HEK293 (cell line): Measurements from ENCODE around the gene TTC4.
A peak's percentile ranks its signal among the peaks of the same experiment; 100 is the strongest.

ENCODE experiments used
- CTCF ChIA-PET: fragments of 350-600 bp; formaldehyde crosslinking; extraction: SDS; loops from one replicate; lab custom pipeline; 2021; ENCODE audit warnings: antibody characterized with exemption; lab: Yijun Ruan, JAX
- POLR2A ChIA-PET: fragments of 300-600 bp; formaldehyde crosslinking; extraction: SDS; loops from one replicate; lab custom pipeline; 2020; ENCODE audit warnings: antibody characterized with exemption, inconsistent platforms; lab: Yijun Ruan, JAX
- H3K27ac ChIP-seq: fragments of 200-500 bp; sonication (Bioruptor generic); 2 replicates; pipeline ENCODE4 v1.5.1; 2014; ENCODE audit warnings: low read depth, low read length, control low read depth, inconsistent platforms; ENCODE audit errors: extremely low read depth
- H3K36me3 ChIP-seq, 2 experiments: fragments of 200-500 bp in 1 of 2; sonication (Bioruptor generic) in 1 of 2; 1 replicate in 1 of 2; 2 replicates in 1 of 2; pipeline ENCODE4 v1.5.1; 2014 to 2017; ENCODE audit warnings: inconsistent platforms in 2 of 2, low read length in 2 of 2; ENCODE audit not compliant: control insufficient read depth in 2 of 2, insufficient read depth in 1 of 2
- H3K4me1 ChIP-seq: fragments of 200-500 bp; sonication (Bioruptor generic); 2 replicates; pipeline ENCODE4 v1.5.1; 2014; ENCODE audit warnings: mild to moderate bottlenecking, low read length, inconsistent platforms; ENCODE audit not compliant: control insufficient read depth, insufficient read depth
- H3K4me3 ChIP-seq: 2 replicates; pipeline ENCODE4 v1.5.1; 2011; ENCODE audit warnings: low read depth, mild to moderate bottlenecking, control low read depth, low read length, moderate library complexity
- H3K9me3 ChIP-seq: fragments of 200-500 bp; sonication (Bioruptor generic); 2 replicates; pipeline ENCODE4 v1.5.1; 2014; ENCODE audit warnings: low read depth, low read length, inconsistent platforms; ENCODE audit not compliant: control insufficient read depth, insufficient read depth
- BCL11A ChIP-seq: fragments of 450-650 bp; formaldehyde crosslinking; IDR thresholded peaks from 2 replicates; pipeline ENCODE4 v1.5.1; 2016; ENCODE audit warnings: low read depth, missing biosample characterization, missing genetic modification characterization
- MEIS1 ChIP-seq: sonication (generic); formaldehyde crosslinking; IDR thresholded peaks from 2 replicates; pipeline ENCODE4 v1.8.1; 2022; ENCODE audit warnings: missing genetic modification reagents, mild to moderate bottlenecking, borderline replicate concordance
- ZFP3 ChIP-seq: fragments of 450-650 bp; formaldehyde crosslinking; IDR thresholded peaks from 2 replicates; pipeline ENCODE4 v1.5.1; 2016; ENCODE audit warnings: low read depth, missing biosample characterization, missing genetic modification characterization
- ZNF155 ChIP-seq: fragments of 450-650 bp; formaldehyde crosslinking; IDR thresholded peaks from 2 replicates; pipeline ENCODE4 v1.5.1; 2016; ENCODE audit warnings: missing biosample characterization, missing genetic modification characterization
- ZNF157 ChIP-seq: fragments of 450-650 bp; formaldehyde crosslinking; IDR thresholded peaks from 2 replicates; pipeline ENCODE4 v1.5.1; 2016; ENCODE audit warnings: missing biosample characterization, missing genetic modification characterization
- ZNF169 ChIP-seq: fragments of 450-650 bp; formaldehyde crosslinking; IDR thresholded peaks from 2 replicates; pipeline ENCODE4 v1.5.1; 2016; ENCODE audit warnings: missing biosample characterization, missing genetic modification characterization
- ZNF184 ChIP-seq: fragments of 450-650 bp; IDR thresholded peaks from 2 replicates; pipeline ENCODE4 v1.5.1; 2018; ENCODE audit warnings: missing biosample characterization, mild to moderate bottlenecking, missing genetic modification characterization
- ZNF19 ChIP-seq: fragments of 450-650 bp; formaldehyde crosslinking; IDR thresholded peaks from 2 replicates; pipeline ENCODE4; 2016; ENCODE audit warnings: missing biosample characterization, missing genetic modification characterization, low read depth
- ZNF2 ChIP-seq: fragments of 450-650 bp; formaldehyde crosslinking; IDR thresholded peaks from 2 replicates; pipeline ENCODE4 v1.5.1; 2016; ENCODE audit warnings: missing biosample characterization, missing genetic modification characterization
- ZNF221 ChIP-seq: fragments of 450-650 bp; formaldehyde crosslinking; IDR thresholded peaks from 2 replicates; pipeline ENCODE4 v1.5.1; 2017; ENCODE audit warnings: missing biosample characterization, missing genetic modification characterization, borderline replicate concordance
- ZNF311 ChIP-seq: fragments of 450-650 bp; formaldehyde crosslinking; IDR thresholded peaks from 2 replicates; pipeline ENCODE4 v1.5.1; 2017; ENCODE audit warnings: missing biosample characterization, missing genetic modification characterization, borderline replicate concordance
- ZNF335 ChIP-seq: fragments of 450-650 bp; formaldehyde crosslinking; conservative IDR thresholded peaks from 2 replicates; pipeline ENCODE4 v1.5.1; 2016; ENCODE audit warnings: missing biosample characterization, missing genetic modification characterization
- ZNF350 ChIP-seq: fragments of 450-650 bp; formaldehyde crosslinking; IDR thresholded peaks from 2 replicates; pipeline ENCODE4 v1.5.0; 2017; ENCODE audit warnings: missing biosample characterization, mild to moderate bottlenecking, missing genetic modification characterization
- ZNF37A ChIP-seq: fragments of 450-650 bp; IDR thresholded peaks from 2 replicates; pipeline ENCODE4 v1.5.1; 2018; ENCODE audit warnings: missing biosample characterization, missing genetic modification characterization
- ZNF404 ChIP-seq: fragments of 450-650 bp; formaldehyde crosslinking; IDR thresholded peaks from 2 replicates; pipeline ENCODE4 v1.5.1; 2017; ENCODE audit warnings: missing biosample characterization, missing genetic modification characterization
- ZNF416 ChIP-seq: fragments of 450-650 bp; formaldehyde crosslinking; IDR thresholded peaks from 2 replicates; pipeline ENCODE4 v1.5.1; 2016; ENCODE audit warnings: missing biosample characterization, missing genetic modification characterization
- ZNF433 ChIP-seq: fragments of 450-650 bp; formaldehyde crosslinking; IDR thresholded peaks from 2 replicates; pipeline ENCODE4 v1.5.1; 2016; ENCODE audit warnings: missing biosample characterization, missing genetic modification characterization, low read depth
- ZNF48 ChIP-seq: fragments of 450-650 bp; formaldehyde crosslinking; IDR thresholded peaks from 2 replicates; pipeline ENCODE4 v1.5.1; 2016; ENCODE audit warnings: missing biosample characterization, missing genetic modification characterization
- ZNF521 ChIP-seq: fragments of 450-650 bp; formaldehyde crosslinking; IDR thresholded peaks from 2 replicates; pipeline ENCODE4 v1.5.1; 2017; ENCODE audit warnings: missing biosample characterization, mild to moderate bottlenecking, missing genetic modification characterization
- ZNF571 ChIP-seq: fragments of 450-650 bp; formaldehyde crosslinking; IDR thresholded peaks from 2 replicates; pipeline ENCODE4 v1.5.0; 2017; ENCODE audit warnings: missing biosample characterization, missing genetic modification characterization
- ZNF585B ChIP-seq: fragments of 450-650 bp; formaldehyde crosslinking; IDR thresholded peaks from 2 replicates; pipeline ENCODE4 v1.5.1; 2016; ENCODE audit warnings: missing biosample characterization, missing genetic modification characterization
- ZNF623 ChIP-seq: fragments of 450-650 bp; formaldehyde crosslinking; IDR thresholded peaks from 2 replicates; pipeline ENCODE4 v1.5.1; 2016; ENCODE audit warnings: missing biosample characterization, missing genetic modification characterization
- ZNF670 ChIP-seq: fragments of 450-650 bp; formaldehyde crosslinking; IDR thresholded peaks from 2 replicates; pipeline ENCODE4 v1.5.1; 2016; ENCODE audit warnings: missing biosample characterization, missing genetic modification characterization, low read depth
- ZNF707 ChIP-seq: fragments of 450-650 bp; formaldehyde crosslinking; IDR thresholded peaks from 2 replicates; pipeline ENCODE4 v1.5.1; 2016; ENCODE audit warnings: missing biosample characterization, missing genetic modification characterization
- ZSCAN23 ChIP-seq: fragments of 450-650 bp; formaldehyde crosslinking; IDR thresholded peaks from 2 replicates; pipeline ENCODE4 v1.5.1; 2016; ENCODE audit warnings: missing biosample characterization, missing genetic modification characterization
- TF ChIP-seq, protein P1 (sequence below): fragments of 450-650 bp; formaldehyde crosslinking; IDR thresholded peaks from 2 replicates; pipeline ENCODE4 v1.5.1; 2016; ENCODE audit warnings: missing biosample characterization, missing genetic modification characterization
- TF ChIP-seq, protein P2 (sequence below): fragments of 450-650 bp; formaldehyde crosslinking; IDR thresholded peaks from 2 replicates; pipeline ENCODE4 v1.5.1; 2017; ENCODE audit warnings: missing biosample characterization, missing genetic modification characterization

Gene TTC4

GRCh38 chr1:54757833-54758232 lies 42.2 kb downstream of the TTC4 start (continued):
- TF ChIP-seq ZNF350 (tag by site-specific recombination), result no peak
- TF ChIP-seq ZNF37A (tag by site-specific recombination), result no peak

- Histone ChIP-seq H3K4me3 (no peak overlapping the region), H3K27ac (no peak overlapping the region), H3K4me1 (no peaks in the 10 kb centered on the region), H3K9me3 (no peaks in the 10 kb centered on the region), H3K36me3 (peaks cover 0 to 32% of the 10 kb centered on the region in 2 experiments; a peak in 1 of 3 replicates)
- ChIA-PET CTCF (no interaction called here), POLR2A (no interaction called here)
- TF ChIP-seq BCL11A, result no peak
- no peak for TF ChIP-seq ZNF221 (tag by site-specific recombination)
- TF ChIP-seq ZNF670 (tag by site-specific recombination), result no peak
- TF ChIP-seq ZNF416 (tag by site-specific recombination), result no peak
- TF ChIP-seq ZNF433 (tag by site-specific recombination), result no peak
- no peak for TF ChIP-seq ZNF155 (tag by site-specific recombination)
- TF ChIP-seq, protein P1, sequence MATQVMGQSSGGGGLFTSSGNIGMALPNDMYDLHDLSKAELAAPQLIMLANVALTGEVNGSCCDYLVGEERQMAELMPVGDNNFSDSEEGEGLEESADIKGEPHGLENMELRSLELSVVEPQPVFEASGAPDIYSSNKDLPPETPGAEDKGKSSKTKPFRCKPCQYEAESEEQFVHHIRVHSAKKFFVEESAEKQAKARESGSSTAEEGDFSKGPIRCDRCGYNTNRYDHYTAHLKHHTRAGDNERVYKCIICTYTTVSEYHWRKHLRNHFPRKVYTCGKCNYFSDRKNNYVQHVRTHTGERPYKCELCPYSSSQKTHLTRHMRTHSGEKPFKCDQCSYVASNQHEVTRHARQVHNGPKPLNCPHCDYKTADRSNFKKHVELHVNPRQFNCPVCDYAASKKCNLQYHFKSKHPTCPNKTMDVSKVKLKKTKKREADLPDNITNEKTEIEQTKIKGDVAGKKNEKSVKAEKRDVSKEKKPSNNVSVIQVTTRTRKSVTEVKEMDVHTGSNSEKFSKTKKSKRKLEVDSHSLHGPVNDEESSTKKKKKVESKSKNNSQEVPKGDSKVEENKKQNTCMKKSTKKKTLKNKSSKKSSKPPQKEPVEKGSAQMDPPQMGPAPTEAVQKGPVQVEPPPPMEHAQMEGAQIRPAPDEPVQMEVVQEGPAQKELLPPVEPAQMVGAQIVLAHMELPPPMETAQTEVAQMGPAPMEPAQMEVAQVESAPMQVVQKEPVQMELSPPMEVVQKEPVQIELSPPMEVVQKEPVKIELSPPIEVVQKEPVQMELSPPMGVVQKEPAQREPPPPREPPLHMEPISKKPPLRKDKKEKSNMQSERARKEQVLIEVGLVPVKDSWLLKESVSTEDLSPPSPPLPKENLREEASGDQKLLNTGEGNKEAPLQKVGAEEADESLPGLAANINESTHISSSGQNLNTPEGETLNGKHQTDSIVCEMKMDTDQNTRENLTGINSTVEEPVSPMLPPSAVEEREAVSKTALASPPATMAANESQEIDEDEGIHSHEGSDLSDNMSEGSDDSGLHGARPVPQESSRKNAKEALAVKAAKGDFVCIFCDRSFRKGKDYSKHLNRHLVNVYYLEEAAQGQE, result no peak
- no peak for TF ChIP-seq ZNF48 (tag by site-specific recombination)
- TF ChIP-seq ZSCAN23 (tag by site-specific recombination), result no peak
- TF ChIP-seq ZNF521 (tag by site-specific recombination), result no peak
- no peak for TF ChIP-seq ZNF169
- TF ChIP-seq ZFP3, result no peak
- TF ChIP-seq ZNF311 (tag by site-specific recombination), result no peak
- TF ChIP-seq ZNF184 (tag by site-specific recombination), result no peak
- TF ChIP-seq, protein P2, sequence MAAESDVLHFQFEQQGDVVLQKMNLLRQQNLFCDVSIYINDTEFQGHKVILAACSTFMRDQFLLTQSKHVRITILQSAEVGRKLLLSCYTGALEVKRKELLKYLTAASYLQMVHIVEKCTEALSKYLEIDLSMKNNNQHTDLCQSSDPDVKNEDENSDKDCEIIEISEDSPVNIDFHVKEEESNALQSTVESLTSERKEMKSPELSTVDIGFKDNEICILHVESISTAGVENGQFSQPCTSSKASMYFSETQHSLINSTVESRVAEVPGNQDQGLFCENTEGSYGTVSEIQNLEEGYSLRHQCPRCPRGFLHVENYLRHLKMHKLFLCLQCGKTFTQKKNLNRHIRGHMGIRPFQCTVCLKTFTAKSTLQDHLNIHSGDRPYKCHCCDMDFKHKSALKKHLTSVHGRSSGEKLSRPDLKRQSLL, result no peak
Measured at GRCh38 chr1:54758678-54759348, 43.2 kb downstream of the TTC4 start.

- H3K9me3 ChIP-seq, result no peaks in the 10 kb centered on the region
- peak overlapping the region; percentile 98 for H3K4me3 ChIP-seq
- peak overlapping the region; percentile 1; the same call in 1 of the 2 replicates for H3K27ac ChIP-seq
- POLR2A ChIA-PET, result no interaction called here
- CTCF ChIA-PET, result interaction anchor here (0.7 kb wide), 1 partner anchor 226 kb away, joined by 3 read pairs; no protein-coding TSS in a partner anchor
- H3K36me3 ChIP-seq, result peaks cover 0 to 4% of the 10 kb centered on the region in 2 experiments; a peak in 1 of 3 replicates
- TF ChIP-seq ZNF585B (tag by site-specific recombination), result no peak
- TF ChIP-seq MEIS1 (CRISPR knock-in tag), result no peak
- TF ChIP-seq ZNF2 (tag by site-specific recombination), result no peak
- TF ChIP-seq ZNF335 (tag by site-specific recombination), result no peak
- TF ChIP-seq BCL11A, result no peak
- TF ChIP-seq ZNF707 (tag by site-specific recombination), result no peak
- no peak for TF ChIP-seq ZNF19 (tag by site-specific recombination)
- no peak for TF ChIP-seq ZNF571 (tag by site-specific recombination)
- TF ChIP-seq ZNF404 (tag by site-specific recombination), result no peak
- no peak for TF ChIP-seq ZNF623 (tag by site-specific recombination)
- no peak for TF ChIP-seq ZNF157 (tag by site-specific recombination)
- TF ChIP-seq, all 188 proteins: peak for 0
- 0 out of 2 replicates have a peak, but pooled peaks cover 2% of the 10 kb centered on the region for H3K4me1 ChIP-seq
Measured at GRCh38 chr1:54763816-54764132, 48.1 kb downstream of the TTC4 start.
